HG03064 (cell line): Measurements from ENCODE around the gene NXN.
"Not testable (repeated sequence)": the region's sequence is repeated elsewhere in the genome, so short reads cannot be mapped to it uniquely, and the experiment has no call there.

Experiments used
- ATAC-seq: cut with Tn5 transposase; IDR thresholded peaks from one replicate; pipeline ENCODE4 v1.9.1; 2021; ENCODE audit warnings: low read depth; ENCODE audit not compliant: unreplicated experiment

NXN gene

GRCh38 chr17:981292-981658 is 1.7 kb upstream of the NXN start:
- no peak for ATAC-seq

- ATAC-seq: no peak
These were observed 1.1 kb upstream of the NXN start for GRCh38 chr17:980406-981291.

- no peak for ATAC-seq
These were observed 401 bp downstream of the NXN start for GRCh38 chr17:979212-979538.

- ATAC-seq: no peak
These were observed 1.2 kb downstream of the NXN start for GRCh38 chr17:978103-979093.

- ATAC-seq: no peak
These were observed 2.4 kb downstream of the NXN start for GRCh38 chr17:977166-977565.

- ATAC-seq: no peak
These were observed 3.3 kb downstream of the NXN start for GRCh38 chr17:976312-976711.

GRCh38 chr17:975371-975915 is 4.1 kb downstream of the NXN start:
- no peak for ATAC-seq

- ATAC-seq: not testable (repeated sequence)
These were observed 4.8 kb downstream of the NXN start for GRCh38 chr17:974778-975177.

GRCh38 chr17:973053-973452 is 6.5 kb downstream of the NXN start:
- ATAC-seq: no peak

- ATAC-seq: not testable (repeated sequence)
These were observed 7.7 kb downstream of the NXN start for GRCh38 chr17:971861-972260.

- ATAC-seq: no peak
These were observed 9.2 kb downstream of the NXN start for GRCh38 chr17:970364-970763.

- ATAC-seq: no peak
These were observed 9.7 kb downstream of the NXN start for GRCh38 chr17:969811-970355.

- ATAC-seq: no peak
These were observed 10.5 kb downstream of the NXN start for GRCh38 chr17:968812-969730.

GRCh38 chr17:967122-967521 is 12.5 kb downstream of the NXN start:
- ATAC-seq: no peak

GRCh38 chr17:965311-965989 is 14.1 kb downstream of the NXN start:
- ATAC-seq: no peak

- no peak for ATAC-seq
These were observed 14.7 kb downstream of the NXN start for GRCh38 chr17:964876-965275.

- ATAC-seq: no peak
These were observed 16.9 kb downstream of the NXN start for GRCh38 chr17:962670-963069.

GRCh38 chr17:962166-962565 is 17.4 kb downstream of the NXN start:
- no peak for ATAC-seq

- ATAC-seq: no peak
These were observed 20.7 kb downstream of the NXN start for GRCh38 chr17:958712-959451.
